Calu3 (cell line): Measurements from ENCODE around the gene TXNRD1. TPM values are rescaled to one million over a fixed set of nuclear protein-coding genes. Genes with fewer than 3 reads are reported as not detected.

Experiments
- BruUV-seq: library from RNA; stranded (reverse); fragments of 400-500 nt; replicated peaks from 2 replicates; lab custom pipeline; 2021; lab: Mats Ljungman, UMichigan
- CTCF ChIA-PET: fragments of 300-600 bp; sonication (Branson Sonifier 250); formaldehyde crosslinking; loops from one replicate; lab custom pipeline; 2022; ENCODE audit warnings: antibody characterized with exemption; lab: Charles Lee
- DNase-seq: peaks from one replicate; pipeline ENCODE4 v3.0.0; 2022
- H3K27ac Mint-ChIP-seq: one replicate; pipeline ENCODE4 v1.8.0; 2022; ENCODE audit warnings: mixed read lengths; ENCODE audit not compliant: unreplicated experiment
- H3K27me3 Mint-ChIP-seq: one replicate; pipeline ENCODE4 v1.8.0; 2022; ENCODE audit warnings: mixed read lengths; ENCODE audit not compliant: unreplicated experiment
- H3K36me3 Mint-ChIP-seq: one replicate; pipeline ENCODE4 v1.8.0; 2022; ENCODE audit warnings: mild to moderate bottlenecking, moderate library complexity, mixed read lengths; ENCODE audit not compliant: insufficient read depth, unreplicated experiment
- H3K4me1 Mint-ChIP-seq: one replicate; pipeline ENCODE4 v1.8.0; 2022; ENCODE audit warnings: mild to moderate bottlenecking, low read depth, mixed read lengths; ENCODE audit not compliant: unreplicated experiment
- H3K4me3 Mint-ChIP-seq: one replicate; pipeline ENCODE4 v1.8.0; 2022; ENCODE audit warnings: mild to moderate bottlenecking, low read depth, moderate library complexity, mixed read lengths; ENCODE audit not compliant: unreplicated experiment
- H3K9me3 Mint-ChIP-seq: one replicate; pipeline ENCODE4 v1.8.0; 2022; ENCODE audit warnings: low read depth, mixed read lengths; ENCODE audit not compliant: unreplicated experiment
- CTCF ChIP-seq: fragments of 200-600 bp; IDR thresholded peaks from one replicate; pipeline ENCODE4 v1.8.0; 2022; ENCODE audit warnings: antibody characterized with exemption; ENCODE audit not compliant: unreplicated experiment
- intact Hi-C: fragments of 100-400 bp; cut with micrococcal nuclease; formaldehyde crosslinking; loops from one replicate; pipeline ENCODE4 v1.10.0; 2022; ENCODE audit not compliant: unreplicated experiment
- total RNA-seq: library from RNA; stranded (reverse); gene quantifications from 2 replicates; pipeline ENCODE4 v1.2.3, GENCODE V29; 2022

Gene TXNRD1
- total RNA-seq, 1 experiment from 2014 or later: 262 TPM

GRCh38 chr12:104219361-104219892 is 3.8 kb downstream of the TXNRD1 start:
- CTCF ChIA-PET: interaction anchor here (0.5 to 2.6 kb wide), 7 partner anchors 42 to 117 kb away, joined by 3 to 26 read pairs (median 4); no protein-coding TSS in a partner anchor
- no peaks in the 10 kb centered on the region for H3K9me3 Mint-ChIP-seq
- H3K4me1 Mint-ChIP-seq: peaks cover 71% of the 10 kb centered on the region
- peak; percentile 16 for DNase-seq
- intact Hi-C loops: loop anchor here (1.0 kb wide), 1 partner anchor 67 kb away; no protein-coding TSS in a partner anchor
- H3K4me3 Mint-ChIP-seq: peak overlapping the region; percentile 43
- peaks cover 30% of the 10 kb centered on the region for H3K36me3 Mint-ChIP-seq
- no peaks in the 10 kb centered on the region for H3K27me3 Mint-ChIP-seq
- no TSS peak for BruUV-seq
- TF ChIP-seq CTCF: no peak
- H3K27ac Mint-ChIP-seq: peak overlapping the region; percentile 98

- no TSS peak for BruUV-seq
- Mint-ChIP-seq H3K4me3 (peak overlapping the region; percentile 43), H3K4me1 (peaks cover 71% of the 10 kb centered on the region), H3K27me3 (no peaks in the 10 kb centered on the region), H3K36me3 (peaks cover 30% of the 10 kb centered on the region), H3K27ac (peak overlapping the region; percentile 98), H3K9me3 (no peaks in the 10 kb centered on the region)
- no peak for TF ChIP-seq CTCF
- CTCF ChIA-PET: interaction anchor here (0.6 to 2.6 kb wide), 7 partner anchors 42 to 158 kb away, joined by 3 to 26 read pairs (median 5); no protein-coding TSS in a partner anchor
- intact Hi-C loops: loop anchor here (1.0 kb wide), 1 partner anchor 66 kb away; no protein-coding TSS in a partner anchor
- DNase-seq: peak; percentile 82
These were observed 4.4 kb downstream of the TXNRD1 start for GRCh38 chr12:104219908-104220404.

- Mint-ChIP-seq H3K4me1 (peaks cover 71% of the 10 kb centered on the region), H3K4me3 (no peak overlapping the region), H3K27ac (peak overlapping the region; percentile 98), H3K27me3 (no peaks in the 10 kb centered on the region), H3K36me3 (peaks cover 24% of the 10 kb centered on the region), H3K9me3 (no peaks in the 10 kb centered on the region)
- CTCF ChIA-PET: no interaction called here
- BruUV-seq: no TSS peak
- TF ChIP-seq CTCF: no peak
- no peak for DNase-seq
- intact Hi-C loops: no loop called here
These were observed 5.4 kb downstream of the TXNRD1 start for GRCh38 chr12:104220931-104221330.

GRCh38 chr12:104222976-104223375 is 7.4 kb downstream of the TXNRD1 start:
- intact Hi-C loops: no loop called here
- no peak for DNase-seq
- Mint-ChIP-seq H3K27me3 (no peaks in the 10 kb centered on the region), H3K36me3 (peaks cover 15% of the 10 kb centered on the region), H3K4me1 (peaks cover 56% of the 10 kb centered on the region), H3K9me3 (no peaks in the 10 kb centered on the region), H3K27ac (no peak overlapping the region), H3K4me3 (no peak overlapping the region)
- CTCF ChIA-PET: no interaction called here
- TF ChIP-seq CTCF: no peak
- BruUV-seq: no TSS peak
